CD4-positive, alpha-beta T cell treated with Interleukin-6 for 4 hours (primary cell): ENCODE measurements around the gene TSPAN4.

Experiments
- DNase-seq: peaks from one replicate; pipeline ENCODE4 v3.0.0-alpha.2; 2020; ENCODE audit warnings: mixed read lengths

Gene TSPAN4

GRCh38 chr11:852762-853161 is 10.1 kb downstream of the TSPAN4 start:
- no peak for DNase-seq

DNA sequence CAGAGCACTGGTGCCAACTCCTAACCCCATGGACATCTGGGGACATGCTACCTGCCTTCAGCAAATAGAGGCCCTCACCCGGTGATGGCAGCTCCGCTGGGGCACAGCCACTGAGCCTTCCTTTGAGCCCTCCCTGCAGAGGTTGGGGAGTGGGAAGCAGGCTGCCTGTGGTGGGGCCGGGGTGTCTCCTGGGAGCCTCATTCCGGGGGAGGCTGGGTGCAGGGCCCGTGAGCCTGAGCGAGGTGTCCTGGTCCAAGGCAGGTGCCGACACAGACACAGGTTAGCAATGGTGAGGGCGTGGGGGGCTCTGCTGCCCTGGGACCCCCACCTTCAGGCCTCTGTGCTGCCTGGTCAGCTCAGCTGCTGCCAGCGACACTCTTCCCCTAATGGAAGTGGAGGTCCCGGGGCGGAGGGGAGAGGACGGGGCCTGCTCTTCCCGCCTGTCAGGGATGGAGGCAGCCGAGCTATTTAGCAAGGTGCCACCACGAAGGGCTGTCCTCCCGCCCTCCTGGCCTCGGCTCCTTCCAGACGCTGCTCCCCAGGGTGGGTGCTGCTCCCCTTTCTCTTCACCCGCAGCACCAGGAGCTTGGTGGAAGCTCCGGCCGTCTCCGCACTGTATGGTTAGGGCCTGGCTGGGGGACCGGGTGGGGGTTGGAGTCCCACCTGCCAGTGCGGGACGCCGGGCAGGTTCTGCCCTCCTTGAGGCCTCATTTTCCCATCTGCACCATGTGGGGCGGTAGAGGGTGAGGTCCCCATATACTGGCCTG is 11.2 kb downstream of the TSPAN4 start:
- no peak for DNase-seq

- DNase-seq = no peak
Observed at GRCh38 chr11:854601-855329, 12.1 kb downstream of the TSPAN4 start.

DNA sequence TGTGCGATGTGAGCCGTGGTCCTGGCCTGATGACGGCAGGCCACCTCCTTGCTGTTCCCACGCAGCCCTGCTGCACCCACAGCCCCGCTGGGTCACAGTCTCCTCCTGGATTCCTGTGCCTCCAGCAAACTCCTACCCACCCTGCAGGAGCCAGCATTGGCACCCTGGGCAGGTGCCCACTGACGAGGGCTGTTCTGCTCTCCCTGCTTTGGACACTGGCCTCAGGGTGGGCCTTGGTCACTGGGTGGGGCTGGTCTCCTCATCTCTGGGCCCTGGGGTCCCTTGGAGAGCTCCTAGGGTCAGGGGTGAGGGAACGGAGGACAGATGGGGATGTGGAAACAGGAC is 12.7 kb downstream of the TSPAN4 start:
- no peak for DNase-seq

DNA sequence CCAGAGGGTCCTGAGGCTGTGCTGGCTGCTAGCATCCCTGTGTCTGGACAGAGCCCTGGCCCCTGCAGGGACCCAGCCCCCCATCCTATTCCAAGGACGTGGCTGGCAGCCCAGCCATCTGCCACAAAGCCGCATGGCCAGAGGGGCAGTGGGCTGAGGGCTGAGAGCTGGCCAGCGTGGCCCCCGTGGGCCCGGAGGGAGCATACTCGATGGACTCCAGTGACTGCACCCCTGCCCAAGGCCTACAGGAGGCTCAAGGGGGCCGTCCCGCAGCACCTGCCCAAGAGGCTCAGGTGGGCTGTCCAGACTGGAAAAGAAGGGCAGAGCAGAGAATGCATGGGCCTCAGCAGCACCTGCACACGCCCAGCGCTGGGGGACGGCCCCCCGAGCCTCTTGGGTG is 13.1 kb downstream of the TSPAN4 start:
- no peak for DNase-seq

GRCh38 chr11:856397-856796 is 13.7 kb downstream of the TSPAN4 start:
- DNase-seq = no peak

DNA sequence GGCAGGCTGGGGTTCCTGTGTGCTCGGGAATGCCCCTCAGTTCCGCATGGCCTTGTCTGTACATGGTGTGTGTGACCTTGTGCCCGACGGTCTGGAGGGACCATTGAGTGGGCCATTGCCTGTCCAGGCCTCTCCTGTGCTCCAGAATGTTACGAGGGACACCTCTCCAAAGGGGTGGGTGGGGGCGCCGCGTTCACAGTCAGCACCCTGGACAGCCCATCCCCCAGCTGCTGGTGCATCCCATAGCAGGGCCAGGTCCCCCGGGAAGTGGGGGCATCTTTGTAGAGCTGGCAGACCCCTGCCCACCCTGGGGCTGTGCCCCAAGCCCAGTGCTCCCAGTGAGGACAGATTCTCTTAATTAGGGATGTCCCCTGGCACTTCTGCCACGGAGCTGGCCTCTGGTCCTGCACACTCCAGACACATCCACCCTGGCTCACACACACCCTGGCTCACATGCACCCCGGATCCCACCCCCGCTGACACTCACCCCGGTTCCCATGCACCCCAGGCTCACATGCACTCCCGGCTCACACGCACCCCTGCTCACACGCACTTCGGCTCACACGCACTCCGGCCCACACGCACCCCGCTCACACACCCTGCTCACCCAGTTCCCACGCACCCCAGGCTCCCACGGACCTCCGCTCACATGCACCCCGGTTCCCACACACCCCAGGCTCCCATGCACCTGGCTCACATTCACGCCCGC is 15.6 kb downstream of the TSPAN4 start:
- DNase-seq = no peak

DNA sequence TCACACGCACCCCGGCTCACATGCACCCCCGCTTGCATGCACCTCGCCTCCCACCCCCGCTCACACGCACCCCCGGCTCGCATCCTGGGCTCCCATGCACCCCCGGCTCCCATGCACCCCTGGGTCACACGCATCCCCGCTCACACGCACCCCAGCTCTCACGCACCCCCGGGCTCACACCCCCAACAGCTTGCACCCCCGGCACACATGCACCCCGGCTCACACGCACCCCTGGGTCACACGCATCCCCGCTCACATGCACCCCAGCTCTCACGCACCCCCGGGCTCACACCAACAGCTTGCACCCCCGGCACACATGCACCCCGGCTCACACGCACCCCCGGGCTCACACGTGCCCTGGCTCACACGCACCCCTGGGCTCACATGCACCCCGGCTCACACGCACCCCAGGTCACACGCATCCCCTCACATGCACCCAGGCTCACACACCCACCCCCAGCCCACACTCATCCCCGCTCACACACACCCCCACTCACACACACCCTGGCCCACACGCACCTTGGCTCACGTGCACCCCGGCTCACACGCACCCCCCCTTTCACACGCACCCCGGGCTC is 16.2 kb downstream of the TSPAN4 start:
- no peak for DNase-seq

- DNase-seq = no peak
Observed at GRCh38 chr11:859394-860131, 16.9 kb downstream of the TSPAN4 start.

- no peak for DNase-seq
Observed at GRCh38 chr11:860234-861104, 17.8 kb downstream of the TSPAN4 start.

- no peak for DNase-seq
Observed at GRCh38 chr11:861105-861479, 18.4 kb downstream of the TSPAN4 start.

GRCh38 chr11:862081-862661 is 19.5 kb downstream of the TSPAN4 start:
- DNase-seq = no peak

- DNase-seq = no peak
Observed at GRCh38 chr11:862696-863022, 20.0 kb downstream of the TSPAN4 start.

DNA sequence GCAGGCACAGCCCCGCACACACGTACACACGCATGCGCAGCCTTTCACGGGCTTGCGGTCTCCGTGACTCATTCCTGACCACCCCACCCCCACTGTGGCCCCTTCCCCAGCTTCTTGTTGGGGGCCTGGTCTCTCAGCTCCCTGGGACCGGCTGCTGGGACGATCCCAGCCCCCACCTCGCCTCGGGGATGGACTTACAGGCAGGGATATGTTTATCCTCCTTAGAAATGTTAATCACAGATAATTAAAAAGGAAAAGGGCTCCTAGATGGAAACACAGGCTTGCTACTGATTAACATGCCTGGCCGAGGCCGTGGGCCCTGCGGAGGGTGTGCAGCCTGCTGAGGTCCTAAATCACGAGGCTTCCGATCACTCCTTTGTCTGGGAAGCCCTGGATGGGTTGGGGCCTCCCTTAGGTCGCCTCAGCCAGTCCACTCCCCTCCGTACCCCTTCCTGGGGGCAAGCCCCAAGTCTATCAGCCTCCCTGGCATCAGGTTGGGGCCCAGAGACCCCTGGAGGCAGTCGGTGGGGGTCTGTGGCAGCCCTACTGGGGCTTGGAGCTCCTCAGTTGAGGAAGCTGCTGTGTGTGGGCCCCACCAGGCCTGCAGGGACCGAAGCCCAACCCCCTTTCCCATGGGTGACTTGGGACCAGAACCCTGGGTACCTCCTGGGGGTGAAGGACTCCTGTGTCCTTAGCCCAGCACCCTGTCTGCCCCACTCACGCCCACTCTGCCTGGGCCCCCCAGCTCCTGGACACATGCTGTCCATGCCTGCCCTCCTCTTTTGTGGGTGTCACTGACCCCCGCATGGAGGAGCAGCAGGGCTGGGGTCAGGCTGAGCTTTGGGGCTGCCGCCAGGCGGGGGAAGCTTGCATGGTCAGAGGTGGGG is 20.6 kb downstream of the TSPAN4 start:
- no peak for DNase-seq

DNA sequence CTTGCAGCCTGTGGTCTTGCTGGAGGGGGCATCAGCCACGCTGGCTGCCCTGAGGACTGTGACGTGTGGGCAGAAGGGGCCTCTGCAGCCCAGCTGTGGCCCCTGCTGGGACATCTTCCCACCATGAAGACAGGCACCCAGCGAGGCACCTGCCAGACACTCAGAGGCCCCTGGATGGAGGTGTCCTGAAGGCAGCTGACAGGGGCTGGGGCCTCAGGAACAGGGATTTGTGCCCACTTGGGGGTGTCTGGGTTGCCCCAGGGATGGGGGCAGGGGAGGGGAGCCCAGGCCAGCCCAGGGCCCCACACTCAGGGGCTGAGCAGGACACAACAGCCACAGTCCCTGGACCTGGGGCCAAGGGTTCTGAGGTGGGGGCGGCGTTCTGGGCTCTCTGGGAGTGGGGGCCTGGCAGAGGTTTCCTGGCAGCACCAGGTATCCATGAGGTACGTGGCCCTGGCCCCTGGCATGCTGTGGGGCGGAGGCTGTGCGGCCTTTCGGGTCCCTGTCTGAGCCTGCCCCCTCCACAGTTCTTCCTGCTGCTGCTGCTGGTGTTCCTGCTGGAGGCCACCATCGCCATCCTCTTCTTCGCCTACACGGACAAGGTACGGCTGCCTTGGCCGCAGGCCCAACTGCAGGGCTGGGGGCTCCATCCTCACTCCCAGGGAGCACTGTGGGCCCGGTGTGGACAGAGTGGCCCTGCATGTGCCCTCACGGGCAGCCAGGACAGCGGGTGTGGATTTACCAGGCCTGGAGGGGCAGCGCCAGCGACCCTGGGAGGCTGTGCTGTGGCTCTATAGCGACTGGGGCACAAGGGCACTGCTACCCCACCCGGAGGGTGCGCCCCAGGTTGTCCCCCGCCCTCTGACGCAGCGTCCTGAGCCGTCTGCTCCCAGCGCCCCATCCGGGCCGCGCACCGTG is 21.5 kb downstream of the TSPAN4 start:
- no peak for DNase-seq

DNA sequence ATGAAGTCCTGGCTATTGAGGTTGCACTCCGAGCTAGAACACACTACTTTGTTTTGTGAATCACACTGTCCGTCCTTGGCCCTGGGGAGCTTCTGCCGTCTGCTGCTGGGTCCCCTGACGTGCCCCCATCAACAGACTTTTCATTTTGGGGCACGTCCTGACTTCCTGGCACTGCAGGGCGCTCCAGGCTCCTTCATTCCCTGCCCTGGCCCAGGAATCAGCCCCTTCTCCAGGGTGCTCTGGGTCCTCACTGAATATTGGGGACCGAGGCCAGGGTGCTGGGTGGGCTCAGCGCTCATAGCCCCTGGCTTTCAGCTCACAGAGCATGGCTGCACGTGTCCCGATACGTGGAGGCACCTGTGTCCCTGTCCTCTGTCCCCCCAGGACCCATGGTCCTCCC is 22.2 kb downstream of the TSPAN4 start:
- no peak for DNase-seq

DNA sequence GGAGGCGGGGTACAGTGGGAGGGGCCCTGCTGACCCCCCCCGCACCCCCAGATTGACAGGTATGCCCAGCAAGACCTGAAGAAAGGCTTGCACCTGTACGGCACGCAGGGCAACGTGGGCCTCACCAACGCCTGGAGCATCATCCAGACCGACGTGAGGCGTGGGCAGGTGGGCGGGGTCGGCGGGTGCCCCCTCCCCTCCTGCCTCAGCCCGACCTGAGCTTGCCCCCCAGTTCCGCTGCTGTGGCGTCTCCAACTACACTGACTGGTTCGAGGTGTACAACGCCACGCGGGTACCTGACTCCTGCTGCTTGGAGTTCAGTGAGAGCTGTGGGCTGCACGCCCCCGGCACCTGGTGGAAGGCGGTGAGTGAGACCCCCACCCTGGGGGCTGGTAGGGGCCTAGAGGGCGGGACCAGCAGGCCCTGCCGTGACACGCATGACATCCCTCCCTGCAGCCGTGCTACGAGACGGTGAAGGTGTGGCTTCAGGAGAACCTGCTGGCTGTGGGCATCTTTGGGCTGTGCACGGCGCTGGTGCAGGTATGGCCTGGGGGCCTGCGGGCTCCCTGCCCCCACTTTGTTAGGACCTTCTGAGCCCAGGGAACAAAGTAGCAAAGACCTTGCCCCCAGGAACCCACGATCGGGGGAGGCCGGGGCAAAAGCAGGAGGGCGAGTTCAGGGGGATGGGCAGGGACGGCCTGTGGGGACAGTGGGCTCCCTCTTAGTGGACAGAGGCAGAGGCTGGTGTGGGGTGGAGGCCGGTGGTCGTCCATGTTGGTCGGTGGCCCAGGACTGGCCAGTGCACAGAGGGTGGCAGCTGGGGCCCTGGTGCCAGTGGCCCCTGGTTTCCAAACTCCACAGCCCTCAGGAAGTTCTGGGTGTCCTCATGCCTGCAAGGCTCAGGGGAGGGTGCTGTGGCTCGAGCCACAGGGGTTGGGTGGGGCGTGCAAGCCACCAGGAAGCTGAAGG is 23.1 kb downstream of the TSPAN4 start:
- DNase-seq = no peak

- no peak for DNase-seq
Observed at GRCh38 chr11:866481-866880, 23.8 kb downstream of the TSPAN4 start.
